CD4-positive, alpha-beta memory T cell (primary cell): ENCODE data around the gene TCF7. TPM values are rescaled to one million over a fixed set of nuclear protein-coding genes. Genes with fewer than 3 reads are reported as not detected.
A peak's percentile ranks its signal among the peaks of the same experiment; 100 is the strongest.

Experiments used
- CTCF ChIA-PET: fragments of 350-600 bp; sonication (Branson Sonifier 250); formaldehyde crosslinking; loops from one replicate; lab custom pipeline; 2021; ENCODE audit warnings: inconsistent platforms; ENCODE audit not compliant: partially characterized antibody; lab: Charles Lee
- POLR2A ChIA-PET: fragments of 350-600 bp; sonication (Branson Sonifier 250); formaldehyde crosslinking; loops from one replicate; lab custom pipeline; 2021; ENCODE audit not compliant: partially characterized antibody; lab: Charles Lee
- DNase-seq, 5 donors: peaks; one replicate each; pipeline versions ENCODE4 v3.0.0 to v3.0.0-alpha.2; 2020 to 2022; ENCODE audit warnings: mixed read lengths in 1 of 5
- H3K27ac ChIP-seq: one replicate; pipeline ENCODE4 v1.7.0; 2013; ENCODE audit warnings: low read depth, low read length
- H3K27me3 ChIP-seq: 2 replicates; pipeline ENCODE4 v1.7.0; 2013; ENCODE audit warnings: mild to moderate bottlenecking, low read length, moderate library complexity; ENCODE audit not compliant: insufficient read depth
- H3K36me3 ChIP-seq: 2 replicates; pipeline ENCODE4 v1.7.0; 2013; ENCODE audit warnings: mild to moderate bottlenecking, low read length, moderate library complexity; ENCODE audit not compliant: insufficient read depth
- H3K4me1 ChIP-seq: 2 replicates; pipeline ENCODE4 v1.7.0; 2013; ENCODE audit warnings: mild to moderate bottlenecking, low read length, moderate library complexity; ENCODE audit not compliant: insufficient read depth
- H3K4me3 ChIP-seq, 2 donors: one replicate each; pipeline ENCODE4 v1.7.0; 2013; ENCODE audit warnings: low read length in 2 of 2, mild to moderate bottlenecking in 1 of 2
- H3K9me3 ChIP-seq, 2 donors: one replicate each; pipeline ENCODE4 v1.7.0; 2013; ENCODE audit warnings: low read length in 2 of 2, control low read depth in 1 of 2; ENCODE audit not compliant: control insufficient read depth in 1 of 2
- H3K27ac Mint-ChIP-seq, 7 donors: one replicate each; pipeline ENCODE4 v1.8.0; 2020 to 2021; ENCODE audit warnings: mixed read lengths in 7 of 7, mild to moderate bottlenecking in 6 of 7, inconsistent platforms in 3 of 7, moderate library complexity in 3 of 7
- H3K27me3 Mint-ChIP-seq, 2 donors: one replicate each; pipeline ENCODE4 v1.8.0; 2020 to 2021; ENCODE audit warnings: mixed read lengths in 2 of 2
- H3K36me3 Mint-ChIP-seq, 2 donors: one replicate each; pipeline ENCODE4 v1.8.0; 2020 to 2021; ENCODE audit warnings: mixed read lengths in 2 of 2, inconsistent platforms in 1 of 2, mild to moderate bottlenecking in 1 of 2
- H3K4me1 Mint-ChIP-seq, 4 donors: one replicate each; pipeline ENCODE4 v1.8.0; 2020 to 2021; ENCODE audit warnings: mixed read lengths in 4 of 4, mild to moderate bottlenecking in 1 of 4
- H3K4me3 Mint-ChIP-seq, 8 donors: one replicate each; pipeline ENCODE4 v1.8.0; 2020 to 2021; ENCODE audit warnings: mixed read lengths in 8 of 8, mild to moderate bottlenecking in 7 of 8, moderate library complexity in 6 of 8, inconsistent platforms in 3 of 8
- H3K9me3 Mint-ChIP-seq, 8 donors: one replicate each; pipeline ENCODE4 v1.8.0; 2020 to 2021; ENCODE audit warnings: mixed read lengths in 8 of 8, mild to moderate bottlenecking in 5 of 8, inconsistent platforms in 3 of 8, moderate library complexity in 1 of 8
- intact Hi-C: fragments of 100-400 bp; cut with micrococcal nuclease; formaldehyde crosslinking; loops from one replicate; pipeline ENCODE4 v1.15.1; 2023
- polyA plus RNA-seq, 2 donors: library from polyadenylated mRNA; unstranded; fragments of 300-500 nt; fragmentation: Illumina TruSeq; gene quantifications; one replicate each; pipeline ENCODE4 v1.2.3, GENCODE V29; 2021
- total RNA-seq, 2 experiments: library from RNA; stranded (reverse); gene quantifications; one replicate each; pipeline ENCODE4 v1.2.3, GENCODE V29; 2021

TCF7 gene
- total and polyA plus RNA-seq, 4 experiments from 2014 or later, result 102 to 841 (median 622) TPM

DNA sequence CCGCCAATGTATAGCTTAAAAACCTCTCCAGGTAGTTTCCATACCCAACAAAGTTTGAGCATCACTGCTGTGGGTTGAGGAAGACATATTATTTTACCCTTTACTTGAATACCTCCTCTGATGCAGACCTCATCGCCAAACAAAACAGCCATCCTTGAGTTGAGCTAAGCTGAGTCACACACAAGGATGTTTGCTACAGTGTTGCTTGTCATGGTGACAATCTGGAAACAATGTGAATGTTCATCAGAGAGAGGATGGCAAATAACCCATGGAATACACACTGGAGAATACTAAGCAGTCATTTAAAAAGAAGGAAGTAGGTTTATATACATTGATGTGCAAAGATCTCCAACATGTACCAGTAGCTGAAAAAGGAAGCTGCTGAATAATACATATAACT, 41.1 kb upstream of the TCF7 start:
- peaks cover 54 to 81% (median 64%) of the 10 kb centered on the region in 4 donors for H3K4me1 Mint-ChIP-seq
- peaks cover 64% of the 10 kb centered on the region for H3K4me1 ChIP-seq
- H3K9me3 Mint-ChIP-seq, result no peaks in the 10 kb centered on the region
- peak overlapping the region in 4 of 7 donors; percentile 2 to 68 (median 42) for H3K27ac Mint-ChIP-seq
- H3K27me3 ChIP-seq, result no peaks in the 10 kb centered on the region
- no peaks in the 10 kb centered on the region for H3K9me3 ChIP-seq
- H3K4me3 Mint-ChIP-seq, result peak overlapping the region in 2 of 8 donors; percentile 12 to 54
- no peaks in the 10 kb centered on the region for H3K36me3 Mint-ChIP-seq
- H3K27me3 Mint-ChIP-seq, result no peaks in the 10 kb centered on the region
- ChIA-PET CTCF (interaction anchor here (0.9 to 3.8 kb wide), 19 partner anchors 11 to 73 kb away, joined by 3 to 51 read pairs (median 5); no protein-coding TSS in a partner anchor), POLR2A (interaction anchor here (0.7 to 8.2 kb wide), 19 partner anchors 9 to 104 kb away, joined by 3 to 58 read pairs (median 8); partner anchors contain the start of genes SKP1, TCF7 and VDAC1)
- no peak overlapping the region for H3K4me3 ChIP-seq
- no peaks in the 10 kb centered on the region for H3K36me3 ChIP-seq
- intact Hi-C loops, result no loop called here
- no peak overlapping the region for H3K27ac ChIP-seq
- DNase-seq, result no peak

DNA sequence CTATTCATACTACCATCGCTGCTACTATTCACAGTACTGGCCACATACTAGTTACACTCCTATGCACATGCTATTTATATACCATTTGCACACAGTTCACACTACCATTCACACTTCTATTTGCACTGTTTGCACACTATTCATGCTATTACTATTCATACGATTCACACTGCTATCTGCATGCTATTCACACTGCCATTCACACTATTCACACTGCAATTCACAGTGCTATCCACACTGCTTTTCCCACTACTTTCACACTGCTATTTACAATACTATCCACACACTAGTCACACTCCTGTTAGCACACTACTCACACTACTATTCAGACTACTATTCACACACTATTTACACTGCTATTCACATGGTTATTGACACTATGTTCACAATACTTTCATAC, 39.4 kb upstream of the TCF7 start:
- Histone ChIP-seq H3K9me3 (no peaks in the 10 kb centered on the region), H3K36me3 (no peaks in the 10 kb centered on the region), H3K27me3 (no peaks in the 10 kb centered on the region), H3K27ac (no peak overlapping the region), H3K4me1 (peaks cover 64% of the 10 kb centered on the region), H3K4me3 (no peak overlapping the region)
- Mint-ChIP-seq H3K36me3 (no peaks in the 10 kb centered on the region), H3K9me3 (peaks cover 0 to 2% (median 0%) of the 10 kb centered on the region in 8 donors), H3K4me3 (peak overlapping the region in 2 of 8 donors; percentile 13 to 31), H3K4me1 (peaks cover 53 to 81% (median 63%) of the 10 kb centered on the region in 4 donors), H3K27ac (peak overlapping the region in 3 of 7 donors; percentile 2 to 62 (median 26)), H3K27me3 (no peaks in the 10 kb centered on the region)
- ChIA-PET POLR2A (interaction anchor here (1.5 to 8.2 kb wide), 4 partner anchors 15 to 67 kb away, joined by 4 to 58 read pairs (median 43); partner anchors contain the start of gene TCF7), CTCF (interaction anchor here (3.8 kb wide), 1 partner anchor 26 kb away, joined by 22 read pairs; no protein-coding TSS in a partner anchor)
- no peak for DNase-seq
- intact Hi-C loops, result no loop called here

DNA sequence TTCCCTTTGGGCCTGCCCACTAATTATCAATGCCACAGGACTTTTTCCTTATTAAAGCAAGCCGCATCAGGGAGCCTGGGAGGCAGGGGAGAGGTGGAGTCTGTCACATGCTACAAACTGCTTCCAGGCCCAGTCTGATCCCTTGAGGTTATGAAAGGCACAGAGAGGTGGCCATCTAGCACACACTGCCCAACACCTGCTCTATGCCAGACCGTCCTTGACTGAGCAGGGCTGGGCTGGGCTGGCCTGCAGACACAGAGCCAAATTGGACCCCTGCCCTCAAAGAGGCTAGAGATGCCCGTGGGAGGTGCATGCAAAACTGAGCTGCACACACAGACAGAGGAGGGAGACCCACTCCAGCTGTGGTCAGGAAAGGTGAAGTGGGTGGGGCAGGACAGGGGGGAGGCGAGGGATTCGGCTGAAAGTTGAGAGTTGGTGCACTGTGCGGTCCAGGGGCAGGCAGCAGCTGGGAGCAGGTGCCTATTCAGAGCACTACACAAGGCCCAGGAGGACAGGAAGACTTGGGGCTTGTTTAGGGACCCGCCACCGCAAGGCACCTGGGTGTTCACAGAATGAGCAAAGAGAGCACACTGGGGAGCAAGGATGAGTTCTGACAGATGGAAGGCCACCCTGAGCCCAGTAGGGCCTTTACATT, 36.4 kb upstream of the TCF7 start:
- DNase-seq, result no peak
- CTCF ChIA-PET, result interaction anchor here (0.7 to 3.8 kb wide), 4 partner anchors 23 to 69 kb away, joined by 3 to 22 read pairs (median 8); no protein-coding TSS in a partner anchor
- Histone ChIP-seq H3K27me3 (no peaks in the 10 kb centered on the region), H3K4me1 (peaks cover 59% of the 10 kb centered on the region), H3K4me3 (no peak overlapping the region), H3K36me3 (no peaks in the 10 kb centered on the region), H3K9me3 (no peaks in the 10 kb centered on the region), H3K27ac (no peak overlapping the region)
- Mint-ChIP-seq H3K9me3 (peaks cover 0 to 2% (median 0%) of the 10 kb centered on the region in 8 donors), H3K4me1 (peaks cover 54 to 77% (median 59%) of the 10 kb centered on the region in 4 donors), H3K27me3 (no peaks in the 10 kb centered on the region), H3K27ac (peak overlapping the region; percentile 68 to 98 (median 89)), H3K36me3 (no peaks in the 10 kb centered on the region), H3K4me3 (peak overlapping the region in 7 of 8 donors; percentile 17 to 76 (median 57))
- intact Hi-C loops, result no loop called here
- POLR2A ChIA-PET, result interaction anchor here (0.7 to 8.2 kb wide), 10 partner anchors 12 to 100 kb away, joined by 3 to 58 read pairs (median 4); partner anchors contain the start of gene TCF7

DNA sequence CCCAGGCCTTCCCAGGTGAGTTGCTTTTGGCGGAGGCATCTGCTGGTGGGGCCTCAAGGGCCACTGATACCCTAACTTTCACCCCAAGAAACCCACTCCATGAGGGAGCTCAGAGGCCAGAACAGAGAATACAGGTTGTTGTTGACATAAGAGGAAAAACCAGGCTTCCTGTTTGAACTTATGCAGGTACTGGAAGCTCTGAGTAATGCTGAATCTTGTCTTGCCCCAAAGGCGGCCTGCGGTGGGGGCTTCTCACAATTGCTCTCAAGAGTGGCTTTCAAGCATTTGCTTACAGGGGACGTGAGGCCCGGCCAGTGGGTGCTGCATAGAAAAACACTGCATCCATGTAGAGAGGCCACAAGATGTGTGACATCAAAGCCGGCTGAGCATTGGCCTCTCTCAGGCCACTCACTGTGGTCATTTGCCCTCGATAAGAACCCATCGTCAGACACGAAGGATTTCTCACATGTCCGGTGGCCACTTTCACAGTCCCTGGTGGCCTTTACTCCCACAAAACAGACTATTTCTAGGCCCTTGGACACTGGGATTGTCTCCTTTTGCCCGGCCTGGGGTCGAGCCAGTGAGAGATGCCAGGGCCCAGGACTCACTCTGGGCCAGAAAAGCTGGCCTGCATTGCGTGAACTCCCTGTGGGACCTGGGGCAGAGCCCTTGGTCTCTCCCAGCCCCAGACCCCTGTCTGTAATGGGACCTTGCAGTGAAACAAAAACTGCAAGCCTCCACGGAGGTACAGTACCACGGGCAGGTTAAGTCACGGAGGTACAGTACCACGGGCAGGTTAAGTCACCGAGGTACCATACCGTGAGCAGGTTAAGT, 34.5 kb upstream of the TCF7 start:
- Histone ChIP-seq H3K4me3 (no peak overlapping the region), H3K36me3 (no peaks in the 10 kb centered on the region), H3K27me3 (no peaks in the 10 kb centered on the region), H3K4me1 (peaks cover 72% of the 10 kb centered on the region), H3K27ac (peak overlapping the region; percentile 50), H3K9me3 (no peaks in the 10 kb centered on the region)
- H3K27ac Mint-ChIP-seq, result peak overlapping the region; percentile 91 to 98 (median 95)
- intact Hi-C loops, result loop anchor here (1.0 kb wide), 1 partner anchor 10 kb away; no protein-coding TSS in a partner anchor
- H3K4me1 Mint-ChIP-seq, result peaks cover 58 to 84% (median 66%) of the 10 kb centered on the region in 4 donors
- ChIA-PET CTCF (interaction anchor here (0.7 to 3.0 kb wide), 3 partner anchors 14 to 40 kb away, joined by 3 to 13 read pairs (median 8); no protein-coding TSS in a partner anchor), POLR2A (interaction anchor here (0.9 to 4.3 kb wide), 8 partner anchors 9 to 288 kb away, joined by 3 to 34 read pairs (median 3); partner anchors contain the start of gene PPP2CA)
- peaks cover 0 to 2% (median 0%) of the 10 kb centered on the region in 8 donors for H3K9me3 Mint-ChIP-seq
- peak overlapping the region; percentile 48 to 89 (median 77) for H3K4me3 Mint-ChIP-seq
- H3K27me3 Mint-ChIP-seq, result no peaks in the 10 kb centered on the region
- DNase-seq, result peak in 4 of 5 donors; percentile 45 to 86 (median 51)
- H3K36me3 Mint-ChIP-seq, result no peaks in the 10 kb centered on the region

DNA sequence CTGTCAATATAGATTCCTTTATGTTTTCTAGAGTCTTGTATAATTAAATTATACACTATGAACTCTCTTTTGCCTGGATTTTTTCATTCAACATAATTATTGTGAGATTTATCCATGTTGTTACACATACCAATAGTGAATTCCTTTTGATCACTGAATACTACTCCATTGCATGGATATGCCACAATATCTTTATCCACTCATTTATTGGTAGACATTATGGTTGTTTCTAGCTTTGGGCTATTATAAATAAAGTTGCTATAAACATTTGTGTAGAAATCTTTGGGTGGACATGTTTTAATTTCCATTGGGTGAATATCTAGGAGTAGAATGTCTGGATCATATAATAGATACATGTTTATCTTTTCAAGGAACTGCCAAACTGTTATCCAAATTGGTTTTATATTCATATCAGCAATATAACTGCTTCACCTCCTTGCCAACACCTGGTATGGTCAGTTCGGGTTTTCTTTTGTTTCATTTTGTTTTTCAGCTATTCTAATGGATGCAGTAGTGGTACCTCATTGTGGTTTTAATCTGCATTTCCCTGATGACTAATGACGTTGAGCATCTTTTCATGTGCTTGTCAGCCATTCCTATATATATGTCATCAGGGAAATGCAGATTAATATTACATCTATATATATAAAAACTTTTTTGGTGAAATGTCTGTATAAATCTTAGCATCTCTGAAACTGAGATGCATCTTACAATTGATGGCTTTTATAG, 32.1 kb upstream of the TCF7 start:
- H3K36me3 Mint-ChIP-seq, result peaks cover 0 to 1% of the 10 kb centered on the region in 2 donors
- CTCF ChIA-PET, result interaction anchor here (1.1 to 3.0 kb wide), 2 partner anchors 40 to 42 kb away, joined by 3 to 13 read pairs; no protein-coding TSS in a partner anchor
- H3K27ac Mint-ChIP-seq, result peak overlapping the region in 6 of 7 donors; percentile 45 to 74 (median 68)

DNA sequence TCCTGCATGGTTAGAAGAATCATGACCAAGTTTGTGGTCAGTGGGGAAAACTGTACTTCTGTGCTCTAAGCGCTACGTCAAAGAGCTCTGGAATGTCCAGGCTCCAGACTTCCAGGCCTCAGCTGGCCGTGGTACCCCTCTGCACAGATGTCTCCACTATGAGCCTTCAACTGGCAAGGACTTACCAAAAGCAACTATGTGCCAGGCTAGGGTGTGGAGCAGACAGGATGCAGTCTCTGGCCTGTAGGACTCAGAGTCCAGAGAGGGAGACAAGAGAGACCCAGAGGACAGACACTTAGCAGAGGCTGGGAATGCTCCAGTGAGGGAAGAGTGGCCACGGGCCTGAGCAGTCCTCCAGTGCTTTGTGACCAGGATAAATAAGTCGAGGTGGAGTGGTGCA, 31.0 kb upstream of the TCF7 start:
- H3K36me3 ChIP-seq, result no peaks in the 10 kb centered on the region
- Mint-ChIP-seq H3K9me3 (peaks cover 0 to 2% (median 0%) of the 10 kb centered on the region in 8 donors), H3K27me3 (no peaks in the 10 kb centered on the region), H3K4me3 (peak overlapping the region in 3 of 8 donors; percentile 13 to 36 (median 15)), H3K27ac (peak overlapping the region; percentile 29 to 90 (median 66)), H3K36me3 (peaks cover 0 to 1% of the 10 kb centered on the region in 2 donors), H3K4me1 (peaks cover 52 to 86% (median 71%) of the 10 kb centered on the region in 4 donors)
- H3K9me3 ChIP-seq, result no peaks in the 10 kb centered on the region
- no peak overlapping the region for H3K4me3 ChIP-seq
- CTCF ChIA-PET, result interaction anchor here (1.0 to 3.7 kb wide), 4 partner anchors 11 to 44 kb away, joined by 3 to 25 read pairs (median 4); no protein-coding TSS in a partner anchor
- DNase-seq, result no peak
- intact Hi-C loops, result no loop called here
- no peak overlapping the region for H3K27ac ChIP-seq
- POLR2A ChIA-PET, result interaction anchor here (2.1 to 4.3 kb wide), 3 partner anchors 7 to 14 kb away, joined by 9 to 34 read pairs (median 29); no protein-coding TSS in a partner anchor
- H3K27me3 ChIP-seq, result no peaks in the 10 kb centered on the region
- H3K4me1 ChIP-seq, result peaks cover 93% of the 10 kb centered on the region

More for the DNA sequence above, 32.1 kb upstream of the TCF7 start:
- no peaks in the 10 kb centered on the region for H3K27me3 Mint-ChIP-seq
- POLR2A ChIA-PET, result interaction anchor here (0.9 to 4.3 kb wide), 5 partner anchors 8 to 43 kb away, joined by 3 to 34 read pairs (median 9); no protein-coding TSS in a partner anchor
- peaks cover 59 to 86% (median 73%) of the 10 kb centered on the region in 4 donors for H3K4me1 Mint-ChIP-seq
- no peaks in the 10 kb centered on the region for H3K36me3 ChIP-seq
- H3K4me1 ChIP-seq, result peaks cover 92% of the 10 kb centered on the region
- H3K27me3 ChIP-seq, result no peaks in the 10 kb centered on the region
- no peak overlapping the region for H3K4me3 ChIP-seq
- intact Hi-C loops, result no loop called here
- H3K27ac ChIP-seq, result no peak overlapping the region
- H3K4me3 Mint-ChIP-seq, result peak overlapping the region in 4 of 8 donors; percentile 0 to 48 (median 32)
- peaks cover 0 to 2% (median 0%) of the 10 kb centered on the region in 8 donors for H3K9me3 Mint-ChIP-seq
- H3K9me3 ChIP-seq, result no peaks in the 10 kb centered on the region
- DNase-seq, result peak in 2 of 5 donors; percentile 28 to 37
